NCI-H2107 (cell line): Measurements from ENCODE around the gene CHRM5.
"Not testable (repeated sequence)": the region's sequence is repeated elsewhere in the genome, so short reads cannot be mapped to it uniquely, and the experiment has no call there.

Experiments
- DNase-seq: peaks from one replicate; lab custom pipeline; 2025; lab: John Stamatoyannopoulos, UW

CHRM5 gene

GRCh38 chr15:34039790-34040113 lies 71.5 kb downstream of the CHRM5 start:
- no peak for DNase-seq

GRCh38 chr15:34043391-34043790 lies 75.1 kb downstream of the CHRM5 start:
- DNase-seq = no peak

- no peak for DNase-seq
Measured at GRCh38 chr15:34043813-34044212, 75.5 kb downstream of the CHRM5 start.

GRCh38 chr15:34046471-34047145 lies 78.3 kb downstream of the CHRM5 start:
- no peak for DNase-seq

- no peak for DNase-seq
Measured at GRCh38 chr15:34047893-34048775, 79.8 kb downstream of the CHRM5 start.

- DNase-seq = no peak
Measured at GRCh38 chr15:34049112-34049511, 80.8 kb downstream of the CHRM5 start.

- not testable (repeated sequence) for DNase-seq
Measured at GRCh38 chr15:34050385-34050784, 82.1 kb downstream of the CHRM5 start.

- DNase-seq = no peak
Measured at GRCh38 chr15:34054081-34054707, 85.9 kb downstream of the CHRM5 start.

- DNase-seq = no peak
Measured at GRCh38 chr15:34055868-34056595, 87.7 kb downstream of the CHRM5 start.

- no peak for DNase-seq
Measured at GRCh38 chr15:34056911-34057310, 88.6 kb downstream of the CHRM5 start.

- DNase-seq = no peak
Measured at GRCh38 chr15:34059476-34059875, 91.2 kb downstream of the CHRM5 start.

GRCh38 chr15:34059946-34060345 lies 91.6 kb downstream of the CHRM5 start:
- DNase-seq = no peak

GRCh38 chr15:34064438-34064837 lies 96.1 kb downstream of the CHRM5 start:
- no peak for DNase-seq

GRCh38 chr15:34065261-34065660 lies 97.0 kb downstream of the CHRM5 start:
- no peak for DNase-seq

- DNase-seq = no peak
Measured at GRCh38 chr15:34065941-34066340, 97.6 kb downstream of the CHRM5 start.

GRCh38 chr15:34070003-34070402 lies 101.7 kb downstream of the CHRM5 start:
- no peak for DNase-seq

GRCh38 chr15:34076785-34077184 lies 108.5 kb downstream of the CHRM5 start:
- DNase-seq = no peak

GRCh38 chr15:34078900-34079299 lies 110.6 kb downstream of the CHRM5 start:
- DNase-seq = no peak

GRCh38 chr15:34079904-34080303 lies 111.6 kb downstream of the CHRM5 start:
- no peak for DNase-seq

GRCh38 chr15:34084086-34084485 lies 115.8 kb downstream of the CHRM5 start:
- DNase-seq = no peak

- DNase-seq = no peak
Measured at GRCh38 chr15:34085746-34086145, 117.4 kb downstream of the CHRM5 start.

- DNase-seq = no peak
Measured at GRCh38 chr15:34099914-34100313, 131.6 kb downstream of the CHRM5 start.
